ENCODE measurements around the gene PRDM16. TPM values are rescaled to one million over a fixed set of nuclear protein-coding genes. Genes with fewer than 3 reads are reported as not detected.

PRDM16 gene
- total and polyA plus RNA-seq, 2 of the 13 experiments (the other 11 are each of a cell fraction or from before 2014, with no cell fraction given) = 0.15 to 0.81 TPM

DNA sequence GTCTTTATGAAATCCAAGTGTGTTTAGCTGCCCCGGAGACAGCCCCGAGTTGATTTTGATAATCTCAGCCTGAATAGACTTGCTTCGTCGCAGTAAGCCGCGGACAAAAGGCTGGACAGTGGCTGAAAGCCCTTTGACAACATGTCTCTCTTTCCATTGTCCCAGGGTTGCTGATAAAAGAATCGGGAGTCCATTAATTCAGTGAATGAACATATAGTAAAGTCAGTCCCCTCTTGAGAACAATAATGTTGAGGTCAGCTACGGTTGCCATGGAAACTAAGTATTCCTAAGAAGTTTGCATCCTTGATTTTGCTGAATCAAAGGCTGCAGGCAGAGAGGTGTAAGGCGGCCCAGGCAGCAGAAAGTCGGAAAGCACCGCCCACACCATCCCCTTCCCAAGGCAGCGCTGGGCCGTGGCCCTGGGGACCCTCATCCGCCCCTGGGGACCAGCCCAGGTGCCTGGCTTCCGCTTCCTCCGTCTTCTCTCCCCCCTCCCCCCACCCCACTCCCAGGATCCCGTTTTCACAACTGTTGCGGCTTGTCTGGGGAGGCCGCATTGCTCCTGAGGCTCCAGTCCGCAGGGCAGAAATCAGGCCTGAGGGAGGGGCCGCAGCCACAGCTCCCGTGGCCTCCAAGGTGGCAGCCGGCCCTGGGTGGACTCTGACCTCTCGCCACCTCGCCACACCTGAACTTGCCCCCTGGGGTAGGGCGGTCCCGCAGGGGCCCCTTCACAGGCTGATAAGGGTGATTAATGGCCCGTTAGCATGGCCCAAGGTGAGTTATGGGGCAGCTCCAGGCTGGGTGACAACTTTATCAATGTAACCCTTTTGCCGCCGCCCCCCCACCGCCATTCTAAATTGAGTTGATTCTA, 180.9 kb downstream of the PRDM16 start (continued):
- TF ChIP-seq ZNF34 (CRISPR knock-in tag; IDR thresholded peaks at IDR 0.05; ENCODE audit: borderline replicate concordance) (no peak), ZMYM4 (CRISPR knock-in tag; IDR thresholded peaks at IDR 0.05) (no peak), SP4 (CRISPR knock-in tag; IDR thresholded peaks at IDR 0.05) (no peak), NR2F6 (IDR thresholded peaks at IDR 0.05) (peak; percentile 81), NR2F6 (CRISPR knock-in tag; IDR thresholded peaks at IDR 0.05) (peak; percentile 76), NCOR1 (IDR thresholded peaks at IDR 0.05; ENCODE audit: borderline replicate concordance, low read length) (peak; percentile 84), MIXL1 (CRISPR knock-in tag; IDR thresholded peaks at IDR 0.05) (no peak), SUZ12 (IDR thresholded peaks at IDR 0.05; ENCODE audit: low read depth, low read length) (no peak), KLF12 (CRISPR knock-in tag; IDR thresholded peaks at IDR 0.05; ENCODE audit: borderline replicate concordance) (no peak), ATRX (CRISPR knock-in tag; IDR thresholded peaks at IDR 0.05; ENCODE audit: borderline replicate concordance) (no peak), NAIF1 (CRISPR knock-in tag; IDR thresholded peaks at IDR 0.05; ENCODE audit: borderline replicate concordance) (no peak), MED1 (CRISPR knock-in tag; IDR thresholded peaks at IDR 0.05) (0 out of 2 replicates have a peak, but pooled peaks have one; percentile 58), RAD51 (IDR thresholded peaks at IDR 0.05; ENCODE audit: borderline replicate concordance) (no peak), ZBTB8A (CRISPR knock-in tag; IDR thresholded peaks at IDR 0.05; ENCODE audit: borderline replicate concordance, low read depth) (no peak), IKZF4 (CRISPR knock-in tag; IDR thresholded peaks at IDR 0.05; ENCODE audit: borderline replicate concordance, low read depth, not compliant biosample characterization) (no peak), KDM2A (CRISPR knock-in tag; IDR thresholded peaks at IDR 0.05; ENCODE audit: borderline replicate concordance, low read depth) (no peak), CBX1 (IDR thresholded peaks at IDR 0.05; ENCODE audit: low read depth) (no peak), SP5 (CRISPR knock-in tag; IDR thresholded peaks at IDR 0.05; ENCODE audit: borderline replicate concordance, low read depth) (peak; percentile 72), SP1 (IDR thresholded peaks at IDR 0.05) (no peak), SP1 (CRISPR knock-in tag; IDR thresholded peaks at IDR 0.05) (no peak), MEIS1 (CRISPR knock-in tag; IDR thresholded peaks at IDR 0.05; ENCODE audit: borderline replicate concordance) (no peak)
- TF ChIP-seq, protein P1, sequence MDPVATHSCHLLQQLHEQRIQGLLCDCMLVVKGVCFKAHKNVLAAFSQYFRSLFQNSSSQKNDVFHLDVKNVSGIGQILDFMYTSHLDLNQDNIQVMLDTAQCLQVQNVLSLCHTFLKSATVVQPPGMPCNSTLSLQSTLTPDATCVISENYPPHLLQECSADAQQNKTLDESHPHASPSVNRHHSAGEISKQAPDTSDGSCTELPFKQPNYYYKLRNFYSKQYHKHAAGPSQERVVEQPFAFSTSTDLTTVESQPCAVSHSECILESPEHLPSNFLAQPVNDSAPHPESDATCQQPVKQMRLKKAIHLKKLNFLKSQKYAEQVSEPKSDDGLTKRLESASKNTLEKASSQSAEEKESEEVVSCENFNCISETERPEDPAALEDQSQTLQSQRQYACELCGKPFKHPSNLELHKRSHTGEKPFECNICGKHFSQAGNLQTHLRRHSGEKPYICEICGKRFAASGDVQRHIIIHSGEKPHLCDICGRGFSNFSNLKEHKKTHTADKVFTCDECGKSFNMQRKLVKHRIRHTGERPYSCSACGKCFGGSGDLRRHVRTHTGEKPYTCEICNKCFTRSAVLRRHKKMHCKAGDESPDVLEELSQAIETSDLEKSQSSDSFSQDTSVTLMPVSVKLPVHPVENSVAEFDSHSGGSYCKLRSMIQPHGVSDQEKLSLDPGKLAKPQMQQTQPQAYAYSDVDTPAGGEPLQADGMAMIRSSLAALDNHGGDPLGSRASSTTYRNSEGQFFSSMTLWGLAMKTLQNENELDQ (CRISPR knock-in tag; IDR thresholded peaks at IDR 0.05; ENCODE audit: borderline replicate concordance) = no peak
- TF ChIP-seq, protein P2, sequence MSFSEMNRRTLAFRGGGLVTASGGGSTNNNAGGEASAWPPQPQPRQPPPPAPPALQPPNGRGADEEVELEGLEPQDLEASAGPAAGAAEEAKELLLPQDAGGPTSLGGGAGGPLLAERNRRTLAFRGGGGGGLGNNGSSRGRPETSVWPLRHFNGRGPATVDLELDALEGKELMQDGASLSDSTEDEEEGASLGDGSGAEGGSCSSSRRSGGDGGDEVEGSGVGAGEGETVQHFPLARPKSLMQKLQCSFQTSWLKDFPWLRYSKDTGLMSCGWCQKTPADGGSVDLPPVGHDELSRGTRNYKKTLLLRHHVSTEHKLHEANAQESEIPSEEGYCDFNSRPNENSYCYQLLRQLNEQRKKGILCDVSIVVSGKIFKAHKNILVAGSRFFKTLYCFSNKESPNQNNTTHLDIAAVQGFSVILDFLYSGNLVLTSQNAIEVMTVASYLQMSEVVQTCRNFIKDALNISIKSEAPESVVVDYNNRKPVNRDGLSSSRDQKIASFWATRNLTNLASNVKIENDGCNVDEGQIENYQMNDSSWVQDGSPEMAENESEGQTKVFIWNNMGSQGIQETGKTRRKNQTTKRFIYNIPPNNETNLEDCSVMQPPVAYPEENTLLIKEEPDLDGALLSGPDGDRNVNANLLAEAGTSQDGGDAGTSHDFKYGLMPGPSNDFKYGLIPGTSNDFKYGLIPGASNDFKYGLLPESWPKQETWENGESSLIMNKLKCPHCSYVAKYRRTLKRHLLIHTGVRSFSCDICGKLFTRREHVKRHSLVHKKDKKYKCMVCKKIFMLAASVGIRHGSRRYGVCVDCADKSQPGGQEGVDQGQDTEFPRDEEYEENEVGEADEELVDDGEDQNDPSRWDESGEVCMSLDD (CRISPR knock-in tag; IDR thresholded peaks at IDR 0.05; ENCODE audit: borderline replicate concordance) = no peak
- TF ChIP-seq, protein P3, sequence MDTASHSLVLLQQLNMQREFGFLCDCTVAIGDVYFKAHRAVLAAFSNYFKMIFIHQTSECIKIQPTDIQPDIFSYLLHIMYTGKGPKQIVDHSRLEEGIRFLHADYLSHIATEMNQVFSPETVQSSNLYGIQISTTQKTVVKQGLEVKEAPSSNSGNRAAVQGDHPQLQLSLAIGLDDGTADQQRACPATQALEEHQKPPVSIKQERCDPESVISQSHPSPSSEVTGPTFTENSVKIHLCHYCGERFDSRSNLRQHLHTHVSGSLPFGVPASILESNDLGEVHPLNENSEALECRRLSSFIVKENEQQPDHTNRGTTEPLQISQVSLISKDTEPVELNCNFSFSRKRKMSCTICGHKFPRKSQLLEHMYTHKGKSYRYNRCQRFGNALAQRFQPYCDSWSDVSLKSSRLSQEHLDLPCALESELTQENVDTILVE (CRISPR knock-in tag; IDR thresholded peaks at IDR 0.05) = no peak
